H1 (cell line): Measurements from ENCODE around the gene AP1S3. TPM values are rescaled to one million over a fixed set of nuclear protein-coding genes. Genes with fewer than 3 reads are reported as not detected.
"Not testable (repeated sequence)": the region's sequence is repeated elsewhere in the genome, so short reads cannot be mapped to it uniquely, and the experiment has no call there.

Experiments
- CTCF ChIA-PET: fragments of 300-600 bp; sonication (Branson Sonifier 250); formaldehyde crosslinking; loops from one replicate; lab custom pipeline; 2021; ENCODE audit not compliant: partially characterized antibody; lab: Charles Lee
- POLR2A ChIA-PET: fragments of 300-600 bp; sonication (Branson Sonifier 250); formaldehyde crosslinking; loops from one replicate; lab custom pipeline; 2021; ENCODE audit warnings: inconsistent platforms; ENCODE audit not compliant: partially characterized antibody; lab: Charles Lee
- DNase-seq, 2 experiments: peaks; one replicate each; pipeline versions ENCODE4 v3.0.0 to v3.0.0-alpha.2; 2010 to 2022; ENCODE audit warnings: low spot score in 2 of 2, low read depth in 1 of 2, mixed read lengths in 1 of 2
- FAIRE-seq: peaks from 2 replicates; lab custom pipeline; 2011; peaks lifted over from hg19 to GRCh38; lab: Jason Lieb, UNC
- H2AFZ ChIP-seq: 2 replicates; pipeline ENCODE4 v1.8.1; 2012; ENCODE audit warnings: low read length, inconsistent platforms
- H2AK5ac ChIP-seq: 2 replicates; pipeline ENCODE4 v1.6.1; 2013; ENCODE audit warnings: low read depth, low read length
- H2BK120ac ChIP-seq: replicated peaks from 2 replicates; pipeline ENCODE3; 2013; ENCODE audit warnings: low read depth, low read length, inconsistent platforms
- H2BK12ac ChIP-seq: 2 replicates; pipeline ENCODE4 v1.6.1; 2013; ENCODE audit warnings: low read depth, low read length
- H2BK15ac ChIP-seq: 2 replicates; pipeline ENCODE4 v1.6.1; 2013; ENCODE audit warnings: low read length
- H2BK20ac ChIP-seq: 2 replicates; pipeline ENCODE4 v1.6.1; 2013; ENCODE audit warnings: low read length
- H2BK5ac ChIP-seq: 2 replicates; pipeline ENCODE4 v1.6.1; 2013; ENCODE audit warnings: low read depth, low read length
- H3K14ac ChIP-seq: 2 replicates; pipeline ENCODE4 v1.6.1; 2013; ENCODE audit warnings: inconsistent platforms; ENCODE audit not compliant: insufficient read length
- H3K18ac ChIP-seq: 2 replicates; pipeline ENCODE4 v1.6.1; 2013; ENCODE audit warnings: low read length; ENCODE audit errors: extremely low read depth
- H3K23ac ChIP-seq: 2 replicates; pipeline ENCODE4 v1.6.1; 2013; ENCODE audit warnings: inconsistent platforms; ENCODE audit not compliant: insufficient read length
- H3K23me2 ChIP-seq: 2 replicates; pipeline ENCODE4 v1.6.1; 2013; ENCODE audit warnings: low read depth, low read length
- H3K27ac ChIP-seq: 2 replicates; pipeline ENCODE4 v1.6.1; 2011; ENCODE audit warnings: low read depth, low read length, inconsistent platforms
- H3K27me3 ChIP-seq, 4 experiments: replicated peaks in 1 of 4; 1 replicate in 1 of 4; 2 replicates in 3 of 4; pipeline versions ENCODE4 v1.6.1 to v1.8.1; 2011 to 2013; ENCODE audit warnings: low read length in 3 of 4, mild to moderate bottlenecking in 3 of 4, inconsistent platforms in 2 of 4, mixed read lengths in 2 of 4, moderate library complexity in 1 of 4; ENCODE audit not compliant: control insufficient read depth in 3 of 4, insufficient read depth in 3 of 4; ENCODE audit errors: extremely low read depth in 1 of 4
- H3K36me3 ChIP-seq, 4 experiments: 2 replicates each; pipeline versions ENCODE4 v1.6.1 to v1.8.1; 2011 to 2013; ENCODE audit warnings: mild to moderate bottlenecking in 4 of 4, low read length in 3 of 4, moderate library complexity in 2 of 4, control low read depth in 1 of 4, inconsistent platforms in 1 of 4; ENCODE audit not compliant: insufficient read depth in 4 of 4, control insufficient read depth in 2 of 4
- H3K4ac ChIP-seq: replicated peaks from 2 replicates; pipeline ENCODE3; 2013; ENCODE audit warnings: low read length, low read depth, mixed read lengths, inconsistent platforms; ENCODE audit not compliant: insufficient read length
- H3K4me1 ChIP-seq, 4 experiments: replicated peaks in 1 of 4; 1 replicate in 1 of 4; 2 replicates in 3 of 4; pipeline versions ENCODE4 v1.6.1 to v1.8.1; 2011 to 2013; ENCODE audit warnings: low read length in 3 of 4, inconsistent platforms in 2 of 4, mixed read lengths in 1 of 4; ENCODE audit not compliant: insufficient read depth in 4 of 4, control insufficient read depth in 3 of 4
- H3K4me2 ChIP-seq, 2 experiments: 2 replicates each; pipeline versions ENCODE4 v1.6.1 to v1.8.1; 2011 to 2013; ENCODE audit warnings: low read depth in 2 of 2, low read length in 2 of 2, control low read depth in 1 of 2, inconsistent platforms in 1 of 2, mild to moderate bottlenecking in 1 of 2; ENCODE audit not compliant: insufficient read depth in 1 of 2
- H3K4me3 ChIP-seq, 4 experiments: fragments of 200-600, 300-600 bp in 1 of 4; sonication (generic), shearing (Covaris generic), sonication (Bioruptor Twin) in 1 of 4; 2 replicates each; pipeline versions ENCODE4 v1.5.1 to v1.8.1; 2011 to 2016; ENCODE audit warnings: low read length in 4 of 4, low read depth in 3 of 4, control low read depth in 2 of 4, inconsistent platforms in 2 of 4, mild to moderate bottlenecking in 2 of 4, mixed read lengths in 1 of 4, moderate library complexity in 1 of 4; ENCODE audit not compliant: insufficient read depth in 2 of 4; ENCODE audit errors: extremely low read depth in 1 of 4
- H3K56ac ChIP-seq: replicated peaks from 2 replicates; pipeline ENCODE3; 2013; ENCODE audit warnings: low read depth, mild to moderate bottlenecking, mixed read lengths, low read length, inconsistent platforms; ENCODE audit not compliant: insufficient read length
- H3K79me1 ChIP-seq: 2 replicates; pipeline ENCODE4 v1.6.1; 2013; ENCODE audit warnings: low read depth, low read length, control low read depth
- H3K79me2 ChIP-seq, 2 experiments: 2 replicates each; pipeline versions ENCODE4 v1.6.1 to v1.8.1; 2012 to 2013; ENCODE audit warnings: low read length in 2 of 2, mild to moderate bottlenecking in 2 of 2, inconsistent platforms in 1 of 2; ENCODE audit not compliant: insufficient read depth in 2 of 2, control insufficient read depth in 1 of 2
- H3K9ac ChIP-seq, 4 experiments: replicated peaks in 1 of 4; 1 replicate in 1 of 4; 2 replicates in 3 of 4; pipeline versions ENCODE4 v1.6.1 to v1.8.1; 2011 to 2013; ENCODE audit warnings: low read depth in 3 of 4, low read length in 3 of 4, control low read depth in 2 of 4, mild to moderate bottlenecking in 2 of 4, moderate library complexity in 2 of 4, inconsistent platforms in 1 of 4; ENCODE audit errors: extremely low read depth in 1 of 4
- H3K9me3 ChIP-seq, 2 experiments: 2 replicates each; pipeline versions ENCODE4 v1.6.1 to v1.8.1; 2012 to 2013; ENCODE audit warnings: mild to moderate bottlenecking in 2 of 2, moderate library complexity in 2 of 2, control low read depth in 1 of 2, inconsistent platforms in 1 of 2, low read depth in 1 of 2, low read length in 1 of 2, mixed read lengths in 1 of 2; ENCODE audit not compliant: insufficient read depth in 2 of 2
- H4K20me1 ChIP-seq, 2 experiments: replicated peaks in 1 of 2; 2 replicates each; pipeline versions ENCODE3 to v1.8.1; 2011 to 2013; ENCODE audit warnings: inconsistent platforms in 2 of 2, low read length in 2 of 2, mild to moderate bottlenecking in 1 of 2; ENCODE audit not compliant: insufficient read depth in 2 of 2, control insufficient read depth in 1 of 2
- H4K5ac ChIP-seq: 2 replicates; pipeline ENCODE4 v1.6.1; 2013; ENCODE audit warnings: low read length, low read depth, mixed read lengths, inconsistent platforms; ENCODE audit not compliant: insufficient read length
- H4K8ac ChIP-seq: 2 replicates; pipeline ENCODE4 v1.8.0; 2013; ENCODE audit warnings: mild to moderate bottlenecking, moderate library complexity, low read length, inconsistent platforms; ENCODE audit not compliant: insufficient read depth; ENCODE audit errors: extremely low read depth
- H4K91ac ChIP-seq: replicated peaks from 2 replicates; pipeline ENCODE3; 2013; ENCODE audit warnings: low read length, mixed read lengths, inconsistent platforms; ENCODE audit not compliant: insufficient read length
- TBP ChIP-seq: IDR thresholded peaks from 2 replicates; pipeline ENCODE4 v1.6.1; 2011; ENCODE audit warnings: low read depth, low read length, improper control_type of control experiment
- WGBS, 2 experiments: shearing (Covaris generic) in 1 of 2; methylation state at CpG; one replicate each; pipeline versions ENCODE4 v1.1.6 to v1.1.7; 2013 to 2015; ENCODE audit warnings: low lambda C conversion rate in 2 of 2, mixed read lengths in 2 of 2, inconsistent platforms in 1 of 2, low coverage in 1 of 2, missing lambda C conversion rate in 1 of 2; ENCODE audit not compliant: insufficient replicate concordance in 2 of 2, insufficient coverage in 1 of 2, insufficient read length in 1 of 2; ENCODE audit errors: extremely low coverage in 1 of 2, missing lambda C conversion rate in 1 of 2; 5-methylcytosine and 5-hydroxymethylcytosine counted together
- polyA plus RNA-seq, 7 experiments: library from polyadenylated mRNA; depleted of rRNA in 3 of 7; stranded (reverse) in 5 of 7; unstranded in 2 of 7; fragments of >200 nt in 5 of 7; fragments of 200-250 nt in 2 of 7; gene quantifications; 1 replicate in 5 of 7; 2 replicates in 1 of 7; 4 replicates in 1 of 7; pipeline versions ENCODE4 v1.2.1 to v1.2.3, GENCODE V29; 2011 to 2013; ENCODE audit warnings: missing spikeins in 2 of 7, mixed read lengths in 2 of 7
- total RNA-seq: library from RNA; stranded (reverse); fragmentation: NEBNext Ultra II Directional; extraction: Animal tissue kit (Norgen Biotek cat#: 25700); gene quantifications from 2 replicates; pipeline ENCODE4 v1.2.1, GENCODE V29; 2021
- TF ChIP-seq, protein P1 (sequence below): IDR thresholded peaks from 2 replicates; pipeline ENCODE4 v1.6.1; 2012; ENCODE audit warnings: inconsistent platforms

Gene AP1S3
- total and polyA plus RNA-seq, 2 of the 8 experiments (the other 6 are each of a cell fraction or from before 2014, with no cell fraction given): 3.9 to 20.2 TPM

DNA sequence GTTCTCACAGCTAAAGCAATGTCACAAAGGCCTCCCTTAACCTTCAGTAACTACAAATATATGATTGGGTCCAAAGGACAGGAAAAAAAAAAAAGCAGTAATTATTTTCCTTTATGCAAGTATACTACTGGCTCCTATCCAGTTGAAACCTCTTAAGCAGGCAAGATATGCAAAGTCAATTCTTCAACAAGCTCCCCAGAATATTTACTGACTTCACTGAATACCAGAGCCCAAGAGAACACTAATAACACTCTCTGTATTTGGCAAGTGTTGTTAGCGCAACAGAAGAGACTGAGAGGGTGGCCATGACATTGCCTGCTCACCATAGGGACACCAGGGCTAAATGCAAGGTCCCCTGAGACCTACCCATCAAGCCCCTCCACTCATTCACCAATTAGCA, 74.5 kb downstream of the AP1S3 start (continued):
- TF ChIP-seq, protein P1, sequence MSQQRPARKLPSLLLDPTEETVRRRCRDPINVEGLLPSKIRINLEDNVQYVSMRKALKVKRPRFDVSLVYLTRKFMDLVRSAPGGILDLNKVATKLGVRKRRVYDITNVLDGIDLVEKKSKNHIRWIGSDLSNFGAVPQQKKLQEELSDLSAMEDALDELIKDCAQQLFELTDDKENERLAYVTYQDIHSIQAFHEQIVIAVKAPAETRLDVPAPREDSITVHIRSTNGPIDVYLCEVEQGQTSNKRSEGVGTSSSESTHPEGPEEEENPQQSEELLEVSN: no peak
- TF ChIP-seq TBP: no peak

- H2AFZ ChIP-seq, H2BK15ac ChIP-seq, H2BK12ac ChIP-seq, H3K18ac ChIP-seq, H3K9ac ChIP-seq, H3K23me2 ChIP-seq, H4K20me1 ChIP-seq, H4K91ac ChIP-seq, H3K36me3 ChIP-seq, H3K79me2 ChIP-seq, DNase-seq, FAIRE-seq, H4K5ac ChIP-seq, H3K4me2 ChIP-seq, H4K8ac ChIP-seq, H3K4ac ChIP-seq, H3K27ac ChIP-seq, H3K79me1 ChIP-seq, H3K56ac ChIP-seq, H2BK5ac ChIP-seq, H3K4me3 ChIP-seq, H3K4me1 ChIP-seq, H2BK120ac ChIP-seq, H2BK20ac ChIP-seq, H3K27me3 ChIP-seq, H3K9me3 ChIP-seq, H3K14ac ChIP-seq, H3K23ac ChIP-seq, H2AK5ac ChIP-seq: not testable (repeated sequence)
- WGBS, 2 experiments: 85% methylated on average over 6 of the region's 7 CpGs; no CpG with 5 or more reads in 1 of the 2 experiments
- ChIA-PET CTCF (interaction anchor here (0.9 to 8.3 kb wide), 13 partner anchors 16 to 515 kb away, joined by 3 to 78 read pairs (median 5); no protein-coding TSS in a partner anchor), POLR2A (interaction anchor here (2.0 kb wide), 1 partner anchor 14 kb away, joined by 4 read pairs; no protein-coding TSS in a partner anchor)
Measured at GRCh38 chr2:223761746-223762145, 75.6 kb downstream of the AP1S3 start.
